Muscle of arm (tissue), 14 donors: Measurements from ENCODE around the gene PRMT1. TPM values are rescaled to one million over a fixed set of nuclear protein-coding genes. Genes with fewer than 3 reads are reported as not detected.
A peak's percentile ranks its signal among the peaks of the same experiment; 100 is the strongest.
"Not testable (repeated sequence)": the region's sequence is repeated elsewhere in the genome, so short reads cannot be mapped to it uniquely, and the experiment has no call there.

Source experiments
- DNase-seq: peaks from one replicate; pipeline ENCODE4 v3.0.0-alpha.2; 2013
- long read RNA-seq, 11 donors: transcript quantifications; one replicate each; lab custom pipeline, GENCODE V29; 2026
- polyA plus RNA-seq, 12 donors: library from polyadenylated mRNA; unstranded; fragments of 120-200 nt; gene quantifications; one replicate each; pipeline ENCODE4 v1.2.1, GENCODE V29; 2013; ENCODE audit not compliant: insufficient read length in 12 of 12

PRMT1 gene
- polyA plus RNA-seq, result 100 to 1,000 TPM in 11 of 12 donors, not detected in 1; 158 to 200 (median 173) TPM
- long read RNA-seq, donor 1, transcript PRMT1-201 (10 exons, 1,393 nt), result major isoform, 56 of 65 reads
- long read RNA-seq, donor 1, partial matches to known transcripts, result 5 of 65 reads
- long read RNA-seq, donor 1, other reads (novel, unspliced or antisense), result 0 of 65 reads
- long read RNA-seq, donor 2, transcript PRMT1-202 (11 exons, 1,327 nt), result minor isoform, 10 of 107 reads
- long read RNA-seq, donor 2, transcript PRMT1-201 (10 exons, 1,393 nt), result major isoform, 86 of 107 reads
- long read RNA-seq, donor 2, partial matches to known transcripts, result 10 of 107 reads
- long read RNA-seq, donor 2, other reads (novel, unspliced or antisense), result 0 of 107 reads
- long read RNA-seq, donor 3, transcript PRMT1-201 (10 exons, 1,393 nt), result major isoform, 47 of 60 reads
- long read RNA-seq, donor 3, partial matches to known transcripts, result 11 of 60 reads
- long read RNA-seq, donor 3, other reads (novel, unspliced or antisense), result 0 of 60 reads
- long read RNA-seq, donor 4, transcript PRMT1-201 (10 exons, 1,393 nt), result major isoform, 27 of 51 reads
- long read RNA-seq, donor 4, partial matches to known transcripts, result 21 of 51 reads
- long read RNA-seq, donor 4, other reads (novel, unspliced or antisense), result 0 of 51 reads
- long read RNA-seq, donor 5, transcript PRMT1-201 (10 exons, 1,393 nt), result major isoform, 127 of 161 reads
- long read RNA-seq, donor 5, transcript PRMT1-202 (11 exons, 1,327 nt), result minor isoform, 9 of 161 reads
- long read RNA-seq, donor 5, partial matches to known transcripts, result 20 of 161 reads
- long read RNA-seq, donor 5, other reads (novel, unspliced or antisense), result 0 of 161 reads
- long read RNA-seq, donor 6, transcript PRMT1-201 (10 exons, 1,393 nt), result major isoform, 40 of 48 reads
- long read RNA-seq, donor 6, partial matches to known transcripts, result 5 of 48 reads
- long read RNA-seq, donor 6, other reads (novel, unspliced or antisense), result 0 of 48 reads
- long read RNA-seq, donor 7, transcript PRMT1-202 (11 exons, 1,327 nt), result minor isoform, 7 of 72 reads
- long read RNA-seq, donor 7, transcript PRMT1-201 (10 exons, 1,393 nt), result major isoform, 34 of 72 reads
- long read RNA-seq, donor 7, partial matches to known transcripts, result 29 of 72 reads
- long read RNA-seq, donor 7, other reads (novel, unspliced or antisense), result 0 of 72 reads
- long read RNA-seq, donor 8, transcript PRMT1-202 (11 exons, 1,327 nt), result minor isoform, 7 of 132 reads
- long read RNA-seq, donor 8, transcript PRMT1-201 (10 exons, 1,393 nt), result major isoform, 103 of 132 reads
- long read RNA-seq, donor 8, transcript PRMT1-209 (2 exons, 968 nt), result minor isoform, 6 of 132 reads
- long read RNA-seq, donor 8, partial matches to known transcripts, result 8 of 132 reads
- long read RNA-seq, donor 8, other reads (novel, unspliced or antisense), result 5 of 132 reads
- long read RNA-seq, donor 9, transcript PRMT1-201 (10 exons, 1,393 nt), result major isoform, 41 of 92 reads
- long read RNA-seq, donor 9, partial matches to known transcripts, result 47 of 92 reads
- long read RNA-seq, donor 9, other reads (novel, unspliced or antisense), result 0 of 92 reads
- long read RNA-seq, donor 10, transcript PRMT1-201 (10 exons, 1,393 nt), result major isoform, 93 of 104 reads
- long read RNA-seq, donor 10, transcript PRMT1-202 (11 exons, 1,327 nt), result minor isoform, 5 of 104 reads
- long read RNA-seq, donor 10, partial matches to known transcripts, result 0 of 104 reads
- long read RNA-seq, donor 10, other reads (novel, unspliced or antisense), result 0 of 104 reads
- long read RNA-seq, donor 11, transcript PRMT1-201 (10 exons, 1,393 nt), result major isoform, 88 of 175 reads
- long read RNA-seq, donor 11, transcript PRMT1-202 (11 exons, 1,327 nt), result minor isoform, 9 of 175 reads
- long read RNA-seq, donor 11, partial matches to known transcripts, result 71 of 175 reads
- long read RNA-seq, donor 11, other reads (novel, unspliced or antisense), result 0 of 175 reads

GRCh38 chr19:49677231-49677900 lies at the start of gene PRMT1:
Gene PRMT1, plus strand, starts transcription at chr19:49677271. Its CDS starts 10 bp downstream, at chr19:49677281.
- peak; percentile 65 for DNase-seq

GRCh38 chr19:49629659-49630058 lies 47.4 kb upstream of the PRMT1 start:
- no peak for DNase-seq

GRCh38 chr19:49631014-49631588 lies 46.0 kb upstream of the PRMT1 start:
- no peak for DNase-seq

GRCh38 chr19:49631610-49632192 lies 45.4 kb upstream of the PRMT1 start:
- no peak for DNase-seq

- DNase-seq, result no peak
Measured at GRCh38 chr19:49632576-49632975, 44.5 kb upstream of the PRMT1 start.

GRCh38 chr19:49633273-49633672 lies 43.8 kb upstream of the PRMT1 start:
- not testable (repeated sequence) for DNase-seq

- DNase-seq, result no peak
Measured at GRCh38 chr19:49635530-49636232, 41.4 kb upstream of the PRMT1 start.

GRCh38 chr19:49636233-49636932 lies 40.7 kb upstream of the PRMT1 start:
- no peak for DNase-seq

GRCh38 chr19:49637821-49638738 lies 39.0 kb upstream of the PRMT1 start:
- peak; percentile 55 for DNase-seq

GRCh38 chr19:49639401-49640112 lies 37.5 kb upstream of the PRMT1 start:
- no peak for DNase-seq

- peak; percentile 100 for DNase-seq
Measured at GRCh38 chr19:49640113-49640898, 36.8 kb upstream of the PRMT1 start, which contains the start of gene RRAS. Gene RRAS, minus strand, starts transcription at chr19:49640143. Its CDS starts 45 bp downstream, at chr19:49640098.

- peak; percentile 99 for DNase-seq
Measured at GRCh38 chr19:49641688-49642491, 35.2 kb upstream of the PRMT1 start, which contains the start of gene SCAF1. Gene SCAF1, plus strand, starts transcription at chr19:49642209. Its CDS starts 2,818 bp downstream, at chr19:49645027.

GRCh38 chr19:49642492-49643035 lies 34.5 kb upstream of the PRMT1 start:
- no peak for DNase-seq
